ENCODE measurements around the gene TRPV3. TPM values are rescaled to one million over a fixed set of nuclear protein-coding genes. Genes with fewer than 3 reads are reported as not detected.

The TRPV3 gene
- total and polyA plus RNA-seq, 2 donors (not counting 1 experiment from before 2014, with no cell fraction given): 0.20 to 0.99 TPM

DNA sequence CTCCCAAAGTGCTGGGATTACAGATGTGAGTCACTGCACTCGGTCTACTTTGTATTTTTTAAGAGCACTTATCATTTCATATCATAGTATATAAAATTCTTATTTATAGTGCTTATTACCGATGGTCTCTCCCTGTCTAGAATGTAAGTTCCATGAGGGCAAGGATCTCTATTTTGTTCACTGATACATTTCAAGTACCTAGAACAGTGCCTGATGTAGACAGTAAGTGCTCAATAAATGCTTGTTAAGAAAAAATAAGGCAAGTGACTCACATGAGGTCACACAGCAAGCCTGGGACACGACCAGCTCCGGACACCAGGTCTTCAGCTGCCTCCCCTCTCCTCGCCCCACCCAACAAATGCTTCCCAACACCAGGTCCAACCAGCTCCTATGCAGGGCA is 23.9 kb downstream of the TRPV3 start:
- Histone ChIP-seq H3K4me2 (ENCODE audit: extremely low read depth, insufficient read depth, low read length) (no peak overlapping the region), H3K36me3 (ENCODE audit: control insufficient read depth, insufficient read depth, low read length) (no peaks in the 10 kb centered on the region), H3K4me3 (replicated peaks in 1 of 4; ENCODE audit: control extremely low read depth in 1 of 4, insufficient read depth in 1 of 4, low read depth in 3 of 4, low read length in 4 of 4) (no peak overlapping the region), H3K4me1 (ENCODE audit: control insufficient read depth, extremely low read depth, insufficient read depth, low read length) (no peaks in the 10 kb centered on the region), H3K27ac (ENCODE audit: insufficient read depth, low read length) (no peak overlapping the region), H3K9me3 (ENCODE audit: control insufficient read depth, insufficient read depth, low read depth, low read length) (no peaks in the 10 kb centered on the region), H3K79me2 (ENCODE audit: control insufficient read depth, insufficient read depth, low read length) (no peaks in the 10 kb centered on the region), H3K27me3 (ENCODE audit: control insufficient read depth, insufficient read depth, low read length) (no peaks in the 10 kb centered on the region), H4K20me1 (ENCODE audit: control insufficient read depth, extremely low read depth, insufficient read depth, low read length) (no peaks in the 10 kb centered on the region), H3K9ac (ENCODE audit: insufficient read depth, low read length) (no peak overlapping the region), H2AFZ (ENCODE audit: low read length) (no peak overlapping the region)
- no peak for DNase-seq (ENCODE audit: low read depth in 2 of 2)
- TF ChIP-seq EZH2 (IDR thresholded peaks at IDR 0.05; ENCODE audit: low read length, missing control alignments): no peak
- TF ChIP-seq, protein P1, sequence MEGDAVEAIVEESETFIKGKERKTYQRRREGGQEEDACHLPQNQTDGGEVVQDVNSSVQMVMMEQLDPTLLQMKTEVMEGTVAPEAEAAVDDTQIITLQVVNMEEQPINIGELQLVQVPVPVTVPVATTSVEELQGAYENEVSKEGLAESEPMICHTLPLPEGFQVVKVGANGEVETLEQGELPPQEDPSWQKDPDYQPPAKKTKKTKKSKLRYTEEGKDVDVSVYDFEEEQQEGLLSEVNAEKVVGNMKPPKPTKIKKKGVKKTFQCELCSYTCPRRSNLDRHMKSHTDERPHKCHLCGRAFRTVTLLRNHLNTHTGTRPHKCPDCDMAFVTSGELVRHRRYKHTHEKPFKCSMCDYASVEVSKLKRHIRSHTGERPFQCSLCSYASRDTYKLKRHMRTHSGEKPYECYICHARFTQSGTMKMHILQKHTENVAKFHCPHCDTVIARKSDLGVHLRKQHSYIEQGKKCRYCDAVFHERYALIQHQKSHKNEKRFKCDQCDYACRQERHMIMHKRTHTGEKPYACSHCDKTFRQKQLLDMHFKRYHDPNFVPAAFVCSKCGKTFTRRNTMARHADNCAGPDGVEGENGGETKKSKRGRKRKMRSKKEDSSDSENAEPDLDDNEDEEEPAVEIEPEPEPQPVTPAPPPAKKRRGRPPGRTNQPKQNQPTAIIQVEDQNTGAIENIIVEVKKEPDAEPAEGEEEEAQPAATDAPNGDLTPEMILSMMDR (conservative IDR thresholded peaks at IDR 0.05 in 1 of 2, IDR thresholded peaks at IDR 0.05 in 1 of 2; ENCODE audit: low read depth in 1 of 2, low read length in 2 of 2): no peak

DNA sequence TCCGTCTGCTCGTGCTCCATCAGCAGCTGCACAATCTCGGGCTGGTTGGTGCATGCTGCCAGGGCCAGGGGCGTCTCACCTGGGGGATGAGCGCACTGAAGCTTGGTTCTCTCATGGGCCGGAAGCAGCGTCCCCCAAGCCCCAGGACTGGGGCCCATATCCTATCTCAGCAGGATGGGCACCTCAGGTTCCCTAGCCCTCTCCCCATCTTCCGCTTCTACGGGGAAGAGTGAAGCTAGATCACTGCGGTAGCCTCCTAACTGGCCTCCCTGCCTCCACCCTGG is 24.8 kb downstream of the TRPV3 start:
- no peaks in the 10 kb centered on the region for H3K36me3 ChIP-seq (ENCODE audit: control insufficient read depth, insufficient read depth, low read length)
- no peak overlapping the region for H2AFZ ChIP-seq (ENCODE audit: low read length)
- no peak overlapping the region for H3K9ac ChIP-seq (ENCODE audit: insufficient read depth, low read length)
- no peak overlapping the region for H3K27ac ChIP-seq (ENCODE audit: insufficient read depth, low read length)
- DNase-seq (ENCODE audit: low read depth in 2 of 2): no peak
- no peaks in the 10 kb centered on the region for H3K9me3 ChIP-seq (ENCODE audit: control insufficient read depth, insufficient read depth, low read depth, low read length)
- no peaks in the 10 kb centered on the region for H3K27me3 ChIP-seq (ENCODE audit: control insufficient read depth, insufficient read depth, low read length)
- TF ChIP-seq EZH2 (IDR thresholded peaks at IDR 0.05; ENCODE audit: low read length, missing control alignments): no peak
- H3K4me1 ChIP-seq (ENCODE audit: control insufficient read depth, extremely low read depth, insufficient read depth, low read length): no peaks in the 10 kb centered on the region
- no peaks in the 10 kb centered on the region for H4K20me1 ChIP-seq (ENCODE audit: control insufficient read depth, extremely low read depth, insufficient read depth, low read length)
- no peak overlapping the region for H3K4me3 ChIP-seq (replicated peaks in 1 of 4; ENCODE audit: control extremely low read depth in 1 of 4, insufficient read depth in 1 of 4, low read depth in 3 of 4, low read length in 4 of 4)
- no peaks in the 10 kb centered on the region for H3K79me2 ChIP-seq (ENCODE audit: control insufficient read depth, insufficient read depth, low read length)
- H3K4me2 ChIP-seq (ENCODE audit: extremely low read depth, insufficient read depth, low read length): no peak overlapping the region

DNA sequence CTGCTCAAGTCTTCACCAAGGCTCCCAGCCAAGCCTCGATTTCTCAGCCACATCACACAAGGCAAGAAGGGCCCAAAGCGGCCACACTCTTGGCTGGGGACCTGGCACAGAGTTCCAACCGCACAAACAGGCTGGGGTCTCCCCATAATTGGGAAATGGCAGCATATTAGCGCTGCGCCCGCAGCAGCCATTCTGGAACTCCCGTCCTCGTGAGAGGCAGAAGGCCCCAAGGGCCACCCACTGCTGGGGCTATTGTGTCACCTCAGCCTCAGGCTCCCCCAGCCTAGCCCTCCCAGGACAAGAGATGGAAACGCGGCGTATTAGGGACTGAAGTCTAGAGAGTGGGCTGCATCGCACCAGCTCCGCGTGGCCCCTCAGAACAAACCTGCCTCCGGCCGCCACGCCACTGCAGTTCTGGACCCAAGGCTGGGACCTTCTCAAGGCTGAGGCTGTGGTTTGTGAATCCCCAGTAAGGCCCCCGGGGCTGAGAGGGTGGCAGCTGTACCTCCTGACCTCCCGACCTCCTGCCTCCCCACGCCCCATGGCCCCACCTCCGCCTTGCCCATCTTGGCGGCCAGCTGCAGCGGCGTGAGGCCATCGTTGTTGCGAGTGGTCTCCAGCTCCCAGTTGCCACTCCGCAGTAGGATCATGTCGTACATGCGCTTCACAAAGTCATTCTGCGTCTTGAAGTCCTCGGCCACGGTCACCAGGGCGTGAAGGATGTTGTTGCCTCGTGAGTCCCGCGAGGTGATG is 25.3 kb downstream of the TRPV3 start:
- H3K9me3 ChIP-seq (ENCODE audit: control insufficient read depth, insufficient read depth, low read depth, low read length): no peaks in the 10 kb centered on the region
- H3K27ac ChIP-seq (ENCODE audit: insufficient read depth, low read length): no peak overlapping the region
- no peak for TF ChIP-seq EZH2 (IDR thresholded peaks at IDR 0.05; ENCODE audit: low read length, missing control alignments)
- TF ChIP-seq, protein P1 (conservative IDR thresholded peaks at IDR 0.05 in 1 of 2, IDR thresholded peaks at IDR 0.05 in 1 of 2; ENCODE audit: low read depth in 1 of 2, low read length in 2 of 2): no peak
- no peaks in the 10 kb centered on the region for H3K79me2 ChIP-seq (ENCODE audit: control insufficient read depth, insufficient read depth, low read length)
- H2AFZ ChIP-seq (ENCODE audit: low read length): no peak overlapping the region
- H4K20me1 ChIP-seq (ENCODE audit: control insufficient read depth, extremely low read depth, insufficient read depth, low read length): no peaks in the 10 kb centered on the region
- no peak overlapping the region for H3K4me3 ChIP-seq (replicated peaks in 1 of 4; ENCODE audit: control extremely low read depth in 1 of 4, insufficient read depth in 1 of 4, low read depth in 3 of 4, low read length in 4 of 4)
- no peaks in the 10 kb centered on the region for H3K4me1 ChIP-seq (ENCODE audit: control insufficient read depth, extremely low read depth, insufficient read depth, low read length)
- no peak overlapping the region for H3K9ac ChIP-seq (ENCODE audit: insufficient read depth, low read length)
- H3K36me3 ChIP-seq (ENCODE audit: control insufficient read depth, insufficient read depth, low read length): no peaks in the 10 kb centered on the region
- DNase-seq (ENCODE audit: low read depth in 2 of 2): no peak
- no peak overlapping the region for H3K4me2 ChIP-seq (ENCODE audit: extremely low read depth, insufficient read depth, low read length)
- H3K27me3 ChIP-seq (ENCODE audit: control insufficient read depth, insufficient read depth, low read length): no peaks in the 10 kb centered on the region
